KBM-7 (cell line): ENCODE measurements around the gene PHYKPL.
"Not testable (repeated sequence)": the region's sequence is repeated elsewhere in the genome, so short reads cannot be mapped to it uniquely, and the experiment has no call there.

Source experiments
- DNase-seq: peaks from one replicate; pipeline ENCODE4 v3.0.0-alpha.2; 2015
- in situ Hi-C: fragments of 300-500 bp; cut with MboI; formaldehyde crosslinking; loops from 2 replicates; pipeline ENCODE4 v1.14.3; 2020; ENCODE audit warnings: low sequenced_read_pairs, low pct_unique_long_range_greater_than_20kb, mixed read lengths

PHYKPL gene

DNA sequence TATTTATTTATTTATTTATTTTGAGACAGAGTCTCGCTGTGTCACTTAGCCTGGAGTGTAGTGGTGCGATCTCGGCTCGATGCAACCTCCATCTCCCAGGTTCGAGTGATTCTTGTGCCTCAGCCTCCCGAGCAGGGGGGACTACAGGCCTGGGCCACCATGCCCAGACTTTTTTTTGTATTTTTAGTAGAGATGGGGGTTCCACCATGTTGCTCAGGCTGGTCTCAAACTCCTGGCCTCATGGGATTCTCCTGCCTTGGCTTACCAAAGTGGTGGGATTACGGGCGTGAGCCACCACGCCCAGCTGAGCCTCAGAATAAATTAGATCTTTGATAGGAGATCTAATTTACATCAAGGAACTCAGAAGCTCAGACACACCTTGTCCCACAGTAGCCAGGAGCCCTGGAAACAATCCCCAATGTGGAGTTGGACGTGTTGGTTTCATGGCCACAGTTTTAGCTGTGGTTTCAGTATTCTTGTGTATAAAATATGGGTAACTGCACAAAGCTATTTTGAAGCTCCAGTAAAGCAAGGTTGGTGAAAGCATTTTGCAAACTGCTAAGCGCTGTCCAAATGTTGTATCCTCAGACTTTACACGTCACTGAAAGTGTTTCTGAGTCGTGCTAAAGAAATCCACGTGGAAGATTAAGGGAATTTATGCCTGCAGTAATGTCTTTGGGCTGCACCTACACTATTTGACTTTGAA, 31.2 kb downstream of the PHYKPL start:
- in situ Hi-C loops = no loop called here
- no peak for DNase-seq

DNA sequence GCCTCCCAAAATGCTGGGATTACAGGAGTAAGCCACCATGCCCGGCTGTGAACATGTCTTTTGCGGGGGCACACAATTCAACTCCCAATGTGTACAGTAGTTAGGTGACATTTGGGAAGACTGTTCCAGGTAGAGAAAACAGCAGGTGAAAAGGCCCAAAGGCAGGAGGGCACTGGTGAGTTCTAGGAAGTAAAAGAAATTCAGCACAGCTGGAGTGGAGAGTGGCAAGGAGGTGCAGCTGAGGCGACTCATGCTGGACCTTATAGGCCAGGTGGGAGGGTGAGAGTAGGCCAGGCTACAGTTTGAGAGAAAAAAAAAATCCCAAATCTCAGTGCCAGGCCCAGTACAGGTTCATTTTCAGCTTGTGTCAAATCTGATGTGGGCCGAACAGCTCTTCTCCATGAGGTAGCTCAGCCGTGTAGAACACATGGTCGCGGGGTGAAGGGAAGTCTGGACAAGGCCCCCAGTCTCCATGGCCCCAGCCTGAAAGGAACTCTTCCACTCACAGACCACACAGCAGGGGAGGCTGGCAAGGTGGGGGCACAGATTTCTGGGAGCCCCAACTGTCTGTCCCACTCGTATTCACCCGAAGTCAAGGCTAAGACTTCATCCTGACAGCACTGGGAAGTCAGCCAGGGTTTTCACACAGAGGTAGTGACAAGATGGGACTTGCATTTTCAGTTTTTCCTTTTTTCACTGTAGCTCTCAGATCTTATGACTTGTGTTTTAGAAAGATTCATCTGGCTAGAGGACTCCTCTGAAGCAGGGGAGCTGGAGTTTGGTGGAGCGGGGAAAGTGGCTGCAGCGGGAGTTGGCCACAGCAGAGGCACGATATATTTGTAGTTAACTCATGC, 32.8 kb downstream of the PHYKPL start:
- in situ Hi-C loops = no loop called here
- no peak for DNase-seq

DNA sequence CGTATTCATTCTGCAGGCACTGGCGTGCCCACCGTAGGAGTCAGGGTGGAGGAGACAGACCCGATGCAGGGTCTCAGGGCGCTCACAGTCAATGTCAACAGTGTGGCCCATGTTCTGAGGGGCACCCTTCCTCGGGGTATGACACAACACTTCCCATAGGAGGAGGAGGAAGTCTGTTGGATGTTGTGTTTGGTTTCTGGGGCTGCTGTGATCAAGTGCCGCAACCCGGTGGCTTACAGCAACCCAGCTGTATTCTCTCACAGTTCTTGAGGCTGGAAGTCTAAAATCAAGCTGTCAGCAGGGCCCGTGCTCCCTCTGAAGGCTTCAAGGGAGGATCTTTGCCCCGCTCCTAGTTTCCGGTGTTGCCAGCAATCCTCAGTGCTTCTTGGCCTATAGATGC, 33.9 kb downstream of the PHYKPL start:
- in situ Hi-C loops = no loop called here
- DNase-seq = no peak

- in situ Hi-C loops, DNase-seq: not testable (repeated sequence)
Observed at GRCh38 chr5:178198151-178198550, 34.5 kb downstream of the PHYKPL start.

GRCh38 chr5:178196986-178197385, 35.6 kb downstream of the PHYKPL start:
- DNase-seq = no peak
- in situ Hi-C loops = no loop called here

GRCh38 chr5:178196281-178196812, 36.3 kb downstream of the PHYKPL start:
- no peak for DNase-seq
- in situ Hi-C loops = no loop called here

DNA sequence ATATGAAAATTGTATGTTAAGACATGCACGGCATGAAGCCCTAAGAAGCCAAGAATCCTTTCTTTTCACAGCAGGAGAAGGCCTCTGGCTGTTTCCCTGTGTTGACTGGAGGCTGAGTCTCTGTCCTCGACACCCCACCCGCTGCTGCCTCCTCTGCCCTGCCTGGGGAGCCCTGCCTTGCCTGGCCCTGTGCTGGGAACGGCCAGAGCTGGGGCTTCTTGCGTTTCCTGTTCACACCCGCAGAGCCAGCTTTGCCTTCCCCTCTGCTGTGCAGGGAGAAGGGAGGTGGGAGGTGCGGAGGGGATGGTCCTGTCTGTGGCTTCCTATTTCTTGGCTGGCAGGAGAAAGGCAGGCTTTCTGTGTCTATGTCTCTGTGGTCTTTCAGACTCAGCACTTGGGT, 38.6 kb downstream of the PHYKPL start:
- in situ Hi-C loops = no loop called here

DNA sequence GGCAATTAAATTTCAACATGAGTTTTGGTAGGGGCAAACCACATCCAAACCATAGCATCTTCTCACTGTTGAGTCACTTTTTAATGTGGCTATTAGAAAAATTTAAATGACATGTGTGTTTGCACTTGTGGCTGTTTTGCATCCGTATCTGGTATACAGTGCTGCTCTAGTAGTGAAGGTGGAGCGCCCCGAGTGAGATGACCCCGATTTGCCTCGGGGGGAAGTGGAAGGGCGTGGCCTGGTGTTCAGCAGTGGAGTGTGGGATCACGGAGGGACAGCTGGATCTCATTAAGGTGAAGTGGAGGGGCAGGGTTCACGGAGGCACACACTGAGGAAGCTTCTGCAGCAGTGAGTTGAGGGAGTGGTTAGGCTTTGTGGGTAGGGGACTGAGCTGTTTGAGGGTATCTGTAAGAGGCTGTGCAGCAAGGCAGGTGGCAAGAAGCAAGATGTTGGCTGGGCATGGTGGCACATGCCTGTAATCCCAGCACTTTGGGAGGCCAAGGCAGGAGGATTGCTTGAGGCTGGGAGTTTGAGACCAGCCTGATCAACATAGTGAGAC, 39.3 kb downstream of the PHYKPL start:
- in situ Hi-C loops = no loop called here
- no peak for DNase-seq

More for the DNA sequence above, 38.6 kb downstream of the PHYKPL start:
- DNase-seq = peak; percentile 86

DNA sequence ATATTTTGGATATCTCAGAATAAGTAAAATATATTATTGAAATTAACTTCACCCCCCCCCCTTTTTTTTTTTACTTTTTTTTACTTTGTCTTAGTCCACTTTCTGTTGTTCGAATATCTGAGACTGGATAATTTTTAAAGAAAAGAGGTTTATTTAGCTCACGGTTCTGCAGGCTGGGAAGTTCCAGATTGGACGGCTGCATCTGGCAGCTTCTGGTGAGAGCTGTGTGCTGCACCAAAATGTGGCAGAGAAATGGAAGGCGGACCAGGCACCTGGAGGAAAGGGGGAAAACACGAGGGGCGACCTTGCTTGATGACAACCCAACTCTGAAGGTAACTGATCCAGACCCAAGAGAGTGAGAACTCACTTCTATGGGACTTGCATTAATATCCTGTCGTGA, 39.8 kb downstream of the PHYKPL start:
- no peak for DNase-seq
- in situ Hi-C loops = no loop called here

- in situ Hi-C loops = no loop called here
- no peak for DNase-seq
Observed at GRCh38 chr5:178192244-178192643, 40.4 kb downstream of the PHYKPL start.

DNA sequence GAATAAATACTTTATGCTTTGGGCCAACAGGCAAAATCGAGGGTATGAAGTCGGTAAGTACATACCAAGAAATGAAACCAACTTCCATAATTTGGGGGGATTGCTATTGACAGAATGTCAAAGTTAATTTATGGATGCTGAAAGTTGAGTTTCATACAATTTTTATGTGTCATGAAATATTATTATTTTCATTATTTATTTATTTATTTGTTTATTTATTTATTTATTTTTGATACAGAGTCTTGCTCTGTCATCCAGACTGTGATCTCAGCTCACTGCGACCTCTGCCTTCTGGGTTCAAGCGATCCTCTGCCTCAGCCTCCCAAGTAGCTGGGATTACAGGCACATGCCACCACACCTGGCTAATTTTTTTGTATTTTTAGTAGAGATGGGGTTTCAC, 40.9 kb downstream of the PHYKPL start:
- in situ Hi-C loops = no loop called here
- DNase-seq = no peak

DNA sequence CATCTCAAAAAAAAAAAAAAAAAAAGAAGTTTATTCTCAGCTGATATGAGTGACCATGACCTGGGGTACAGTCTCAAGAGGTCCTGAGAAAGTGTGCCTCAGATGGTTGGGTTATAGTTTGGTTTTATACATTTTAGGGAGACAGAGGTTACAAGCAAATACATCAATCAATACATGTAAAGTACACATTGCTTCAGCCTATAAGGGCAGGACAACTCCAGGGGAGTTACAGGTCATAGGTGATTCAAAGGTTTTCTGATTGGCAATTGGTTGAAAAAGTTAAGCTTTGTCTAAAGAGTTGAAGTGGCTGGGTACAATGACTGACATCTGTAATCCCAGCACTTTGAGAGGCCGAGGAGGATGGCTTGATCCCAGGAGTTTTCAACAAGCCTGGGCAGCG, 43.2 kb downstream of the PHYKPL start:
- DNase-seq = no peak

DNA sequence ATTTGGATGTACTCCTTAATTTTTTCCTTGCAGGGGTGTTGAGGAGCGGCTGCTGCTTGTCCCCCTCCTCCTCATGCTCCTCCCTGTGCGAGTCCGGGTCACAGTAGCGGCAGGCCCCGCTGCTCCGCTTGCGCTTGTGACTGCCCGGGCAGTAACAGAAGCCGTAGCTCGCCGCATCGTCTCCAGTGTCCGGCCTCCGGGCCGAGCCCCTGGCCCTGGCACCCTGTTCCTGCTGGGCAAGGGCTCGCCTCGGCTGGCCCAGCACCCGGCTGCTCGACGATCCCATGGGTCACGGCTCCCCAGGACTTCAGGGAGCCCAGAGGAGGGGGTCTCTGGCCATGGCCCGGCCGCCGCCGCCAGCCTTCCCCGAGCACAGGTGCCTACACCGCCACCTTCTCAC, 45.6 kb downstream of the PHYKPL start, which contains the start of gene GMCL2:
TSS of gene GMCL2 (minus strand) at position 358 of the 400 bp plus-strand sequence. CDS start at position 286, 72 bp downstream.
- DNase-seq = no peak
- in situ Hi-C loops = no loop called here

More for the DNA sequence above, 43.2 kb downstream of the PHYKPL start:
- in situ Hi-C loops = no loop called here

DNA sequence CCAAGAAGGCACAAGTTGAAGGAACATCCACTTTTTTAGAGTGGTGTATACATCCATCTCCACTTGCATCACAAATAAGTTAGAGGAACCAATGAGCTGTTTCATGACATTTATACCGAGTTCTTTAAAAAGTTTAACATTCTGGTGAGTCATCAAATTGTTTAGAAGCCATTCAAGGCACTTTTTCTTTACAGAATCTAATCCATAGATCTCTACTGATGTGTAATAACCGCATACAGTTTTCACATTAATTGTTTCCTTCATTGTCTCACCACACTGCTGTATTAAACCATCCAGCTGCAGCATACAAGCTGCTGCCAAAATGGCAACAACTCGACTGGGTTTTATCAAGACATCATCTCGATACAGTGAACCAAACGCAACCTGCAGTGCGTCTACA, 46.2 kb downstream of the PHYKPL start:
- in situ Hi-C loops = no loop called here
- DNase-seq = no peak

- in situ Hi-C loops = no loop called here
- DNase-seq = peak; percentile 92
Observed at GRCh38 chr5:178182158-178182876, 50.3 kb downstream of the PHYKPL start.

- no peak for DNase-seq
- in situ Hi-C loops = no loop called here
Observed at GRCh38 chr5:178180141-178180863, 52.3 kb downstream of the PHYKPL start.

GRCh38 chr5:178177569-178177968, 55.0 kb downstream of the PHYKPL start:
- in situ Hi-C loops = no loop called here
- no peak for DNase-seq

GRCh38 chr5:178176791-178177190, 55.8 kb downstream of the PHYKPL start:
- DNase-seq = peak; percentile 43

GRCh38 chr5:178174456-178174855, 58.1 kb downstream of the PHYKPL start:
- in situ Hi-C loops = no loop called here
- DNase-seq = no peak

More at GRCh38 chr5:178176791-178177190, 55.8 kb downstream of the PHYKPL start:
- in situ Hi-C loops = no loop called here
